Loucy (cell line): ENCODE results near the gene WDR5.

ENCODE experiments used
- H2AFZ ChIP-seq: fragments of 200-600 bp; sonication (generic); 2 replicates; pipeline ENCODE4 v1.6.0; 2016; ENCODE audit warnings: antibody characterized with exemption, mild to moderate bottlenecking, low read length, moderate library complexity
- H3F3A ChIP-seq: fragments of 200-600 bp; 2 replicates; pipeline ENCODE4 v1.6.0; 2016; ENCODE audit warnings: antibody characterized with exemption, low read depth, mild to moderate bottlenecking
- H3K27me3 ChIP-seq: fragments of 200-600 bp; sonication (generic); 2 replicates; pipeline ENCODE4 v1.6.1; 2014; ENCODE audit warnings: low read length, mild to moderate bottlenecking; ENCODE audit not compliant: insufficient read depth, poor library complexity, severe bottlenecking
- H3K36me3 ChIP-seq: fragments of 200-600 bp; sonication (generic); 2 replicates; pipeline ENCODE4 v1.6.1; 2016; ENCODE audit warnings: low read length; ENCODE audit not compliant: insufficient read depth
- H3K4me1 ChIP-seq: fragments of 200-600 bp; sonication (generic); 2 replicates; pipeline ENCODE4 v1.5.1; 2014; ENCODE audit warnings: low read length, mild to moderate bottlenecking; ENCODE audit not compliant: insufficient read depth, poor library complexity, severe bottlenecking
- H3K4me2 ChIP-seq: fragments of 200-600 bp; sonication (generic); 2 replicates; pipeline ENCODE4 v1.6.0; 2014; ENCODE audit warnings: antibody characterized with exemption, low read length, low read depth, mild to moderate bottlenecking; ENCODE audit not compliant: poor library complexity, severe bottlenecking
- H3K4me3 ChIP-seq: fragments of 200-600 bp; sonication (generic); 2 replicates; pipeline ENCODE4 v1.5.1; 2014; ENCODE audit warnings: low read length, mild to moderate bottlenecking, mixed read lengths; ENCODE audit not compliant: poor library complexity, severe bottlenecking
- H3K79me2 ChIP-seq: fragments of 200-600 bp; sonication (generic); 2 replicates; pipeline ENCODE4 v1.6.1; 2014; ENCODE audit warnings: low read length; ENCODE audit not compliant: insufficient read depth
- H3K9ac ChIP-seq: fragments of 200-600 bp; sonication (generic); 2 replicates; pipeline ENCODE4 v1.6.0; 2014; ENCODE audit warnings: mild to moderate bottlenecking, low read depth, low read length, moderate library complexity; ENCODE audit not compliant: poor library complexity, severe bottlenecking
- H3K9me2 ChIP-seq: fragments of 200-600 bp; sonication (generic); replicated peaks from 2 replicates; pipeline ENCODE4 v1.6.1; 2016; ENCODE audit warnings: low read depth, low read length, mixed read lengths
- H3K9me3 ChIP-seq: fragments of 200-600 bp; sonication (generic); 2 replicates; pipeline ENCODE4 v1.6.1; 2014; ENCODE audit warnings: mild to moderate bottlenecking, antibody characterized with exemption, low read length, low read depth; ENCODE audit not compliant: insufficient read depth
- H4K20me1 ChIP-seq: fragments of 200-600 bp; sonication (generic); 2 replicates; pipeline ENCODE4 v1.6.0; 2014; ENCODE audit warnings: antibody characterized with exemption, low read length, mild to moderate bottlenecking; ENCODE audit not compliant: insufficient read depth, poor library complexity, severe bottlenecking
- CTCF ChIP-seq: fragments of 200-600 bp; sonication (generic); conservative IDR thresholded peaks from 2 replicates; pipeline ENCODE4 v1.5.1; 2014; ENCODE audit warnings: mild to moderate bottlenecking, antibody characterized with exemption, low read length
- EZH2phosphoT487 ChIP-seq: fragments of 200-600 bp; IDR thresholded peaks from 2 replicates; pipeline ENCODE4 v1.6.1; 2018; ENCODE audit warnings: antibody characterized with exemption, mild to moderate bottlenecking, moderate library complexity, borderline replicate concordance

WDR5 gene

GRCh38 chr9:134182554-134183085 lies 46.7 kb downstream of the WDR5 start:
- no peak for TF ChIP-seq EZH2phosphoT487
- TF ChIP-seq CTCF = no peak
- no peak overlapping the region for H3K9ac ChIP-seq
- no peaks in the 10 kb centered on the region for H3K9me3 ChIP-seq
- H3K4me1 ChIP-seq = peaks cover 17% of the 10 kb centered on the region
- H3K79me2 ChIP-seq = no peaks in the 10 kb centered on the region
- H3K4me3 ChIP-seq = no peak overlapping the region
- H3K27me3 ChIP-seq = no peaks in the 10 kb centered on the region
- H3K36me3 ChIP-seq = no peaks in the 10 kb centered on the region
- H4K20me1 ChIP-seq = no peaks in the 10 kb centered on the region
- H2AFZ ChIP-seq = no peak overlapping the region
- no peaks in the 10 kb centered on the region for H3K9me2 ChIP-seq
- no peak overlapping the region for H3K4me2 ChIP-seq
- peaks cover 10% of the 10 kb centered on the region for H3F3A ChIP-seq

DNA sequence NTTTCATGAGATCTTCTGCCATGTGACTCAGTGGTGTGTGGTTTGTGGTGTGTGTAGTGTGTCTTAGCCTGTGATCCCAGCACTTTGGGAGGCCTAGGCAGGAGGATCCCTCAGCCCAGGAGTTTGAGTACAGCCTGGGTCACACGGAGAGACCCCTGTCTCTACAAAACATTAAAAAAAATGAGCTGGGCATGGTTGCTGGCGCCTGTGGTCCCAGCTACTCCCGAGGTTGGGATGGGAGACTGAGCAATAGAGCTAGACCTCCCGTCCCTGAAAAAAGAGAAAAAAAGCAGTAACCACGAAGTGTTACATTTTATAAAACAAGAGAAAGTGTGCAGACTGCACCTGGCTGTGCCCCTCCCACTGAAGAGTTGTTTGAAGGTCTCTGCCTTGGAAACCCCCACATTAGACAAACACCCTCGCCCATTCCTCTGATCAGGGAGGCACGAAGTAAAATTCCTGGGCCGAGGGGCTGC lies 49.7 kb downstream of the WDR5 start:
- TF ChIP-seq CTCF (no peak), EZH2phosphoT487 (no peak)
- H3F3A ChIP-seq = peaks cover 10% of the 10 kb centered on the region
- no peaks in the 10 kb centered on the region for H3K9me3 ChIP-seq
- H3K9me2 ChIP-seq = no peaks in the 10 kb centered on the region
- H3K27me3 ChIP-seq = no peaks in the 10 kb centered on the region
- H2AFZ ChIP-seq = no peak overlapping the region
- no peaks in the 10 kb centered on the region for H4K20me1 ChIP-seq
- H3K79me2 ChIP-seq = no peaks in the 10 kb centered on the region
- no peaks in the 10 kb centered on the region for H3K36me3 ChIP-seq
- no peak overlapping the region for H3K4me2 ChIP-seq
- H3K4me1 ChIP-seq = peaks cover 6% of the 10 kb centered on the region
- no peak overlapping the region for H3K9ac ChIP-seq
- no peak overlapping the region for H3K4me3 ChIP-seq

GRCh38 chr9:134186471-134187109 lies 50.7 kb downstream of the WDR5 start:
- Histone ChIP-seq H3K9ac (no peak overlapping the region), H3K4me3 (no peak overlapping the region), H3K9me2 (no peaks in the 10 kb centered on the region)

More at GRCh38 chr9:134186471-134187109, 50.7 kb downstream of the WDR5 start:
- peaks cover 4% of the 10 kb centered on the region for H3K4me1 ChIP-seq
- H3K36me3 ChIP-seq = no peaks in the 10 kb centered on the region
- H4K20me1 ChIP-seq = no peaks in the 10 kb centered on the region
- no peaks in the 10 kb centered on the region for H3K27me3 ChIP-seq
- no peaks in the 10 kb centered on the region for H3K79me2 ChIP-seq
- H3K9me3 ChIP-seq = no peaks in the 10 kb centered on the region
- peaks cover 10% of the 10 kb centered on the region for H3F3A ChIP-seq
- H3K4me2 ChIP-seq = no peak overlapping the region
- H2AFZ ChIP-seq = no peak overlapping the region
- TF ChIP-seq EZH2phosphoT487 (no peak), CTCF (no peak)
